OCI-LY7 (cell line): ENCODE data around the gene DNAH9. TPM values are rescaled to one million over a fixed set of nuclear protein-coding genes. Genes with fewer than 3 reads are reported as not detected.

Experiments
- BruUV-seq: library from RNA; stranded (reverse); fragments of 400-500 nt; replicated peaks from 2 replicates; lab custom pipeline; 2021; lab: Mats Ljungman, UMichigan
- CTCF ChIA-PET: fragments of 300-600 bp; sonication (Branson Sonifier 250); formaldehyde crosslinking; loops from one replicate; lab custom pipeline; 2022; ENCODE audit warnings: antibody characterized with exemption; ENCODE audit not compliant: unreplicated experiment; lab: Charles Lee
- POLR2A ChIA-PET: fragments of 300-600 bp; sonication (Branson Sonifier 250); formaldehyde crosslinking; loops from one replicate; lab custom pipeline; 2022; ENCODE audit warnings: antibody characterized with exemption; lab: Charles Lee
- DNase-seq: peaks from one replicate; pipeline ENCODE4 v3.0.0-alpha.2; 2015; ENCODE audit warnings: low spot score
- H2AFZ ChIP-seq: fragments of 200-600 bp; sonication (generic), shearing (Covaris generic); 2 replicates; pipeline ENCODE4 v1.6.1; 2014; ENCODE audit warnings: mild to moderate bottlenecking, antibody characterized with exemption, low read length, moderate library complexity
- H3K27ac ChIP-seq: fragments of 200-600 bp; sonication (generic); 2 replicates; pipeline ENCODE4 v1.5.1; 2014; ENCODE audit warnings: mixed run types, low read depth, mild to moderate bottlenecking, moderate library complexity, low read length, inconsistent platforms; ENCODE audit not compliant: poor library complexity, severe bottlenecking
- H3K36me3 ChIP-seq: fragments of 200-600 bp; sonication (generic); 2 replicates; pipeline ENCODE4 v1.6.1; 2014; ENCODE audit warnings: mild to moderate bottlenecking, antibody characterized with exemption, low read length, moderate library complexity, mixed read lengths; ENCODE audit not compliant: insufficient read depth
- H3K4me1 ChIP-seq: fragments of 200-600 bp; sonication (generic); 2 replicates; pipeline ENCODE4 v1.5.1; 2014; ENCODE audit warnings: mild to moderate bottlenecking, low read length; ENCODE audit not compliant: insufficient read depth, poor library complexity, severe bottlenecking
- H3K4me2 ChIP-seq: fragments of 200-600 bp; sonication (generic); 2 replicates; pipeline ENCODE4 v1.6.1; 2014; ENCODE audit warnings: mild to moderate bottlenecking, low read length
- H3K4me3 ChIP-seq: fragments of 200-600 bp; sonication (generic); 2 replicates; pipeline ENCODE4 v1.5.1; 2014; ENCODE audit warnings: mild to moderate bottlenecking, low read depth, low read length; ENCODE audit not compliant: poor library complexity, severe bottlenecking
- H3K79me2 ChIP-seq: fragments of 200-600 bp; sonication (generic); 2 replicates; pipeline ENCODE4 v1.6.1; 2016; ENCODE audit warnings: low read depth, mild to moderate bottlenecking, low read length, moderate library complexity, mixed read lengths; ENCODE audit not compliant: insufficient read depth
- H3K9me2 ChIP-seq: fragments of 200-600 bp; sonication (generic); 2 replicates; pipeline ENCODE4 v1.6.1; 2016; ENCODE audit warnings: mild to moderate bottlenecking, low read length, mixed read lengths; ENCODE audit not compliant: insufficient read depth
- H3K9me3 ChIP-seq: fragments of 200-600 bp; sonication (generic); 2 replicates; pipeline ENCODE4 v1.6.1; 2014; ENCODE audit warnings: mild to moderate bottlenecking, mixed run types, low read length, mixed read lengths
- H4K20me1 ChIP-seq: fragments of 200-600 bp; sonication (generic); 2 replicates; pipeline ENCODE4 v1.6.1; 2014; ENCODE audit warnings: mild to moderate bottlenecking, antibody characterized with exemption, low read length, moderate library complexity, mixed read lengths; ENCODE audit not compliant: insufficient read depth
- CTCF ChIP-seq: fragments of 200-600 bp; sonication (generic); conservative IDR thresholded peaks from 2 replicates; pipeline ENCODE4 v1.5.1; 2014; ENCODE audit warnings: mild to moderate bottlenecking, antibody characterized with exemption, low read length, moderate library complexity, mixed read lengths
- EZH2phosphoT487 ChIP-seq: fragments of 200-600 bp; sonication (generic); IDR thresholded peaks from 2 replicates; pipeline ENCODE4 v1.6.1; 2018; ENCODE audit warnings: low read depth, borderline replicate concordance, mild to moderate bottlenecking, mixed run types, antibody characterized with exemption, low read length, moderate library complexity, mixed read lengths
- intact Hi-C: fragments of 100-400 bp; cut with micrococcal nuclease; formaldehyde crosslinking; loops from one replicate; pipeline ENCODE4 v1.10.0; 2022; ENCODE audit not compliant: unreplicated experiment
- total RNA-seq, 2 experiments: library from RNA; depleted of rRNA in 1 of 2; stranded (reverse); fragments of >200 nt in 1 of 2; shearing (Covaris generic) in 1 of 2; gene quantifications; 2 replicates each; pipeline ENCODE4 v1.2.3, GENCODE V29; 2014 to 2022

DNAH9 gene
- total RNA-seq, 2 experiments from 2014 or later = not detected

DNA sequence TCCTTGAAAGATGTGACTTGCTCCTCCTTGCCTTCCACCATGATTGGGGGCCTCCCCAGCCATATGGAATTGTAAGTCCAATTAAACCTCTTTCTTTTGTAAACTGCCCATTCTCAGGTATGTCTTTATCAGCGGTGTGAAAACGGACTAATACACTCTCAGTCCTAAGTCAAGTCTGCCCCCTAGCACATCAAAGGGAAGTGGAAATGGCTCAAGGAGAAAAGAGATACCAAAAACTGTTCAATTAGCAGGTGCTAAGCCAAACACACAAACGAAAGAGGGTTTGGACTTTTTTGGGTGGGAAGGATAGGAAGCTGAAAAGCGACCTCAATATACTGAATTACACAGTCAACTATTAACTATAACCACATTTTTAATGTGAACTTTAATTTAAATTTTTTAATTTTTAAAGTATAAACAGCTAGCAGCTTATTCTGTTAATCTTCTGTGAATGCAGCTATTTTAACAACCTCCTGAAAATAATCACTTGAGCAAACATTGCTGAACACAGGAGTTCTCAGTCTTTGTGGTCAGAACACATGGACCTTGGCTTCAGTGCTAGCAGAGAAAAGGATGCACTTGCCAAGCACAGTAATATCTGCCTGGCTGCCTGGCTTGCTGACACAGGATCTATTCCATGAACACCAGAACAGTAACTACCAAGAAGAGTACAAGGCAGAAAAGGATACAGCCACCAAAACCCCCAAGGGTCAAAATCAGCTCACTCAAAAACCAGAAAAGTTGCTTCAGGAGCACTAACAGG lies 388.1 kb downstream of the DNAH9 start:
- ChIA-PET CTCF (no interaction called here), POLR2A (no interaction called here)
- no peak overlapping the region for H3K4me3 ChIP-seq
- H3K79me2 ChIP-seq = no peaks in the 10 kb centered on the region
- no peak overlapping the region for H2AFZ ChIP-seq
- DNase-seq = no peak
- no peak overlapping the region for H3K27ac ChIP-seq
- 0 out of 2 replicates have a peak, but pooled peaks cover 4% of the 10 kb centered on the region for H4K20me1 ChIP-seq
- H3K9me3 ChIP-seq = no peaks in the 10 kb centered on the region
- intact Hi-C loops = no loop called here
- TF ChIP-seq EZH2phosphoT487 (no peak), CTCF (no peak)
- no peaks in the 10 kb centered on the region for H3K4me1 ChIP-seq
- H3K4me2 ChIP-seq = no peak overlapping the region
- H3K9me2 ChIP-seq = no peaks in the 10 kb centered on the region
- H3K36me3 ChIP-seq = peaks cover 20% of the 10 kb centered on the region; the same call in 1 of the 2 replicates
- no TSS peak for BruUV-seq

DNA sequence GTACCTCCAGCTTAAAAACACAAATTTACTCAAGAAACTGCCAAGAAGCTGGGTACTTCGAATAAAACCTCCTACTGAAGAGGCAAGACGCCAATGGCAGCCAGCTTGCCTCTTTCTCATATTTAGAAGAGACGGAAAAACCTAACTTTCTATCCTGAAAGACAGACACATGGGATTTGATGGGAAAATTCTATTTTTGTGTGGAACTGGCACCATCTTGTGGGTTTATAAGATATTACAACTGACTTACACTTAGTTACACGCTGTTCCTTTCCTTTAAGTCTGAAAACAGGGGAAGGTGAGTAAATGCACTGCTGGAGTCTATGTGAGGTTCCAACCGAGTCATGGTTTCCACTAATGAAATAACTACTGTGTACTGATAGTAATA lies 388.7 kb downstream of the DNAH9 start:
- Histone ChIP-seq H3K9me2 (no peaks in the 10 kb centered on the region), H3K36me3 (peaks cover 20% of the 10 kb centered on the region; the same call in 1 of the 2 replicates), H3K4me2 (no peak overlapping the region), H3K4me1 (no peaks in the 10 kb centered on the region), H4K20me1 (0 out of 2 replicates have a peak, but pooled peaks cover 4% of the 10 kb centered on the region), H2AFZ (no peak overlapping the region), H3K9me3 (no peaks in the 10 kb centered on the region), H3K79me2 (no peaks in the 10 kb centered on the region), H3K4me3 (no peak overlapping the region), H3K27ac (no peak overlapping the region)
- DNase-seq = peak; percentile 17
- no peak for TF ChIP-seq EZH2phosphoT487
- peak; percentile 77 for TF ChIP-seq CTCF
- CTCF ChIA-PET = no interaction called here
- intact Hi-C loops = no loop called here
- BruUV-seq = no TSS peak
- POLR2A ChIA-PET = no interaction called here

DNA sequence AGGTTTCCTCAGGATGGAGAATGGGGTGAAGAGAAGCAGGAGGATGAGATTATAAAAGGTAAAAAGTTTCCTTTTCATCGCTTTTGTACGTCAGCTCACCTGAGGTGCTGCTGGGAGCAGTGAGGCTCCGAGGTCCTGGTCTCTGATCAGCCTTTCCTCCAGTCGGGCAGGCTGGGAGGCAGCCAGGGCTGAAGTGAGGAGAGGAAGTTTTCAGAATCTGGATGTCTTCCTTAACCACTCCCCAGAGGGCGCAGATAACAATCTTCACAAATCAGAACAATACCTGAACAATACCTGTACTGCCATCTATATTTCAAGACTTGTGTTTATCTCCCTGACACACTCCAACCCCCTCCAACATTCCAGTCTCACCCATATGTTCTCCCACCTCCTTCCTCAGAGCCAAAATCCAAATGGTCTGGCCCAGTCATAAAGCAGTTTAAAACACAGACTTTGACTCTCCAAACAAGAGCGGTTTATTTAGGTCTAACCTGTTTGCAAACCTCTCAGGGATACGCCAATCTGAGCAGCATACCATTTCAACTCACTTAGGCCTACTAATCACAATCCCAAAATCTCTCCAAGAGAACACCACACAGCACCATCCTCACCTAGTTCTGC lies 392.2 kb downstream of the DNAH9 start:
- intact Hi-C loops = no loop called here
- no peak overlapping the region for H3K4me2 ChIP-seq
- H3K27ac ChIP-seq = no peak overlapping the region
- no peak overlapping the region for H2AFZ ChIP-seq
- ChIA-PET CTCF (no interaction called here), POLR2A (no interaction called here)
- no peak overlapping the region for H3K4me3 ChIP-seq
- no TSS peak for BruUV-seq
- 0 out of 2 replicates have a peak, but pooled peaks cover 4% of the 10 kb centered on the region for H4K20me1 ChIP-seq
- H3K36me3 ChIP-seq = 0 out of 2 replicates have a peak, but pooled peaks cover 3% of the 10 kb centered on the region
- no peaks in the 10 kb centered on the region for H3K4me1 ChIP-seq
- no peak for TF ChIP-seq EZH2phosphoT487
- TF ChIP-seq CTCF = no peak
- H3K9me2 ChIP-seq = no peaks in the 10 kb centered on the region
- no peak for DNase-seq
- no peaks in the 10 kb centered on the region for H3K9me3 ChIP-seq
- no peaks in the 10 kb centered on the region for H3K79me2 ChIP-seq
